ENCODE results near the gene SYAP1. TPM values are rescaled to one million over a fixed set of nuclear protein-coding genes. Genes with fewer than 3 reads are reported as not detected.

Gene SYAP1
- total and polyA plus RNA-seq, 10 of the 15 experiments (the other 5 are each of a cell fraction or from before 2014, with no cell fraction given): 5.9 to 29.9 (median 16.2) TPM

DNA sequence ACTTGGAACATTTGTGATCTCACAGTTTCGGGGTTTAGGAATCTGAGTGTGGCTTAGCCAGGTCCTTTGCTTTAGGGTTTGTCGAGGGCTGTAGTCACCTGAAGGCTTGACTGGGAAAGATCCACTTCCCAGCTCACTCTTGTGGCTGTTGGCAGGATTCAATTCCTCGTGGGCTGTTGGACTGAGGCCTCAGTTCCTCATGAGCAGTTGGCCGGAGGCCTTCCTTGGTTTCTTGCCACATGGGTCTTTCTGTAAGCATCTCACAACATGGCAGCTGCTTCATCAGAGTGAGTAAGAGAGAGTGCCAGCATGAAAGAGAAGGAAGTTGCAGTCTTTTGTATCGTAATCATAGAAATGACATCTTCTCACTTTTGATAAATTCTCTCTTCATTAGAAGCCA is 77.9 kb downstream of the SYAP1 start (continued):
- TF ChIP-seq, protein P1, sequence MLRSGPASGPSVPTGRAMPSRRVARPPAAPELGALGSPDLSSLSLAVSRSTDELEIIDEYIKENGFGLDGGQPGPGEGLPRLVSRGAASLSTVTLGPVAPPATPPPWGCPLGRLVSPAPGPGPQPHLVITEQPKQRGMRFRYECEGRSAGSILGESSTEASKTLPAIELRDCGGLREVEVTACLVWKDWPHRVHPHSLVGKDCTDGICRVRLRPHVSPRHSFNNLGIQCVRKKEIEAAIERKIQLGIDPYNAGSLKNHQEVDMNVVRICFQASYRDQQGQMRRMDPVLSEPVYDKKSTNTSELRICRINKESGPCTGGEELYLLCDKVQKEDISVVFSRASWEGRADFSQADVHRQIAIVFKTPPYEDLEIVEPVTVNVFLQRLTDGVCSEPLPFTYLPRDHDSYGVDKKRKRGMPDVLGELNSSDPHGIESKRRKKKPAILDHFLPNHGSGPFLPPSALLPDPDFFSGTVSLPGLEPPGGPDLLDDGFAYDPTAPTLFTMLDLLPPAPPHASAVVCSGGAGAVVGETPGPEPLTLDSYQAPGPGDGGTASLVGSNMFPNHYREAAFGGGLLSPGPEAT (IDR thresholded peaks at IDR 0.05; ENCODE audit: low read depth): no peak
- TF ChIP-seq TARDBP (IDR thresholded peaks at IDR 0.05; ENCODE audit: borderline replicate concordance): no peak

DNA sequence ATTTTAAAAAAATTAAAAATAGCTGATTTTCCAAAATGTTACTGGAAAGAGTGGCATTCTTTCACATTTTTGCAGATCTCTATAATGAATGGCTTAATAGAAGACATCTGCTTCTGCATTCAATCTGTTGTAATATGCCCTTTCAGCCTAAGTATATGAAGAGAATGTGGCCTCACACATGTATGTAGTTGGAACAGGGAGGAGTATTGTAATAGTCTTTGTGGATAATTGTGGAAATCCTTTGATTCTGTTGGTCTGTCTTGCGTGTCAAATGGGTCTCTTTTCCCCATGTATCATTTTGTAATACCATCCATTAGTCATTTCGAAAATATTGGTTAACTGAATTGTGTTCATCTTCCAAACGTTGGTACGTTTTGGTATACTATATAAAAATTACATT is 78.4 kb downstream of the SYAP1 start:
- no peak overlapping the region for H3K4me3 ChIP-seq
- peaks cover 3% of the 10 kb centered on the region for H3K79me2 ChIP-seq (ENCODE audit: control insufficient read depth, insufficient read depth, low read length)
- no peaks in the 10 kb centered on the region for H3K27me3 ChIP-seq (replicated peaks in 1 of 2; ENCODE audit: control insufficient read depth in 2 of 2, insufficient read depth in 2 of 2, low read length in 1 of 2)
- no peak overlapping the region for H3K9ac ChIP-seq (ENCODE audit: control insufficient read depth, insufficient read depth, low read length)
- H3K4me2 ChIP-seq (ENCODE audit: control insufficient read depth, insufficient read depth): no peak overlapping the region
- CTCF ChIA-PET: interaction anchor here (0.6 kb wide), 1 partner anchor 1849 kb away, joined by 3 read pairs; no protein-coding TSS in a partner anchor
- intact Hi-C loops (cut with micrococcal nuclease; ENCODE audit: unreplicated experiment): no loop called here
- H3K27ac ChIP-seq (ENCODE audit: control insufficient read depth, insufficient read depth): no peak overlapping the region
- DNase-seq (ENCODE audit: low read depth, low spot score) (no peak), FAIRE-seq (no peak), ATAC-seq (no peak)
- no peaks in the 10 kb centered on the region for H3K9me3 ChIP-seq (replicated peaks; ENCODE audit: control insufficient read depth, insufficient read depth, low read length)
- H3K36me3 ChIP-seq (ENCODE audit: control insufficient read depth in 2 of 2, insufficient read depth in 2 of 2, low read length in 1 of 2): peaks cover 0 to 11% of the 10 kb centered on the region in 2 experiments; a peak in 3 of 4 replicates
- no TSS peak for BruUV-seq (replicated peaks)
- H2AFZ ChIP-seq (ENCODE audit: control insufficient read depth, low read depth, low read length): no peak overlapping the region
- WGBS (ENCODE audit: insufficient coverage, insufficient replicate concordance, low lambda C conversion rate, missing lambda C conversion rate): 95% methylated on average over 4 of the region's 4 CpGs
- RAD21 ChIA-PET (ENCODE audit: unreplicated experiment): no interaction called here
- in situ Hi-C loops (cut with MboI): no loop called here
- POLR2A ChIA-PET: interaction anchor here (0.6 kb wide), 1 partner anchor 27 kb away, joined by 3 read pairs; no protein-coding TSS in a partner anchor
- H3K4me1 ChIP-seq (ENCODE audit: control insufficient read depth, insufficient read depth, low read length): no peaks in the 10 kb centered on the region
- TF ChIP-seq PML (IDR thresholded peaks at IDR 0.05; ENCODE audit: low read length): no peak
- TF ChIP-seq, protein P2, sequence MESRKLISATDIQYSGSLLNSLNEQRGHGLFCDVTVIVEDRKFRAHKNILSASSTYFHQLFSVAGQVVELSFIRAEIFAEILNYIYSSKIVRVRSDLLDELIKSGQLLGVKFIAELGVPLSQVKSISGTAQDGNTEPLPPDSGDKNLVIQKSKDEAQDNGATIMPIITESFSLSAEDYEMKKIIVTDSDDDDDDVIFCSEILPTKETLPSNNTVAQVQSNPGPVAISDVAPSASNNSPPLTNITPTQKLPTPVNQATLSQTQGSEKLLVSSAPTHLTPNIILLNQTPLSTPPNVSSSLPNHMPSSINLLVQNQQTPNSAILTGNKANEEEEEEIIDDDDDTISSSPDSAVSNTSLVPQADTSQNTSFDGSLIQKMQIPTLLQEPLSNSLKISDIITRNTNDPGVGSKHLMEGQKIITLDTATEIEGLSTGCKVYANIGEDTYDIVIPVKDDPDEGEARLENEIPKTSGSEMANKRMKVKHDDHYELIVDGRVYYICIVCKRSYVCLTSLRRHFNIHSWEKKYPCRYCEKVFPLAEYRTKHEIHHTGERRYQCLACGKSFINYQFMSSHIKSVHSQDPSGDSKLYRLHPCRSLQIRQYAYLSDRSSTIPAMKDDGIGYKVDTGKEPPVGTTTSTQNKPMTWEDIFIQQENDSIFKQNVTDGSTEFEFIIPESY (IDR thresholded peaks at IDR 0.05): no peak
- TF ChIP-seq, protein P3, sequence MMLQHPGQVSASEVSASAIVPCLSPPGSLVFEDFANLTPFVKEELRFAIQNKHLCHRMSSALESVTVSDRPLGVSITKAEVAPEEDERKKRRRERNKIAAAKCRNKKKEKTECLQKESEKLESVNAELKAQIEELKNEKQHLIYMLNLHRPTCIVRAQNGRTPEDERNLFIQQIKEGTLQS (IDR thresholded peaks at IDR 0.05; ENCODE audit: borderline replicate concordance, extremely low read depth, low read depth, low read length): no peak
- no peak for TF ChIP-seq YY1 (IDR thresholded peaks at IDR 0.05; ENCODE audit: low read depth, low read length)
- TF ChIP-seq, protein P4, sequence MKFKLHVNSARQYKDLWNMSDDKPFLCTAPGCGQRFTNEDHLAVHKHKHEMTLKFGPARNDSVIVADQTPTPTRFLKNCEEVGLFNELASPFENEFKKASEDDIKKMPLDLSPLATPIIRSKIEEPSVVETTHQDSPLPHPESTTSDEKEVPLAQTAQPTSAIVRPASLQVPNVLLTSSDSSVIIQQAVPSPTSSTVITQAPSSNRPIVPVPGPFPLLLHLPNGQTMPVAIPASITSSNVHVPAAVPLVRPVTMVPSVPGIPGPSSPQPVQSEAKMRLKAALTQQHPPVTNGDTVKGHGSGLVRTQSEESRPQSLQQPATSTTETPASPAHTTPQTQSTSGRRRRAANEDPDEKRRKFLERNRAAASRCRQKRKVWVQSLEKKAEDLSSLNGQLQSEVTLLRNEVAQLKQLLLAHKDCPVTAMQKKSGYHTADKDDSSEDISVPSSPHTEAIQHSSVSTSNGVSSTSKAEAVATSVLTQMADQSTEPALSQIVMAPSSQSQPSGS (IDR thresholded peaks at IDR 0.05; ENCODE audit: low read length): no peak
- no peaks in the 10 kb centered on the region for H4K20me1 ChIP-seq (ENCODE audit: control insufficient read depth, insufficient read depth)
- SMC1A ChIA-PET (ENCODE audit: uncharacterized antibody, unreplicated experiment): interaction anchor here (1.1 kb wide), 1 partner anchor 48 kb away, joined by 3 read pairs; no protein-coding TSS in a partner anchor
